ENCODE results near the gene SOST. TPM values are rescaled to one million over a fixed set of nuclear protein-coding genes. Genes with fewer than 3 reads are reported as not detected.

The SOST gene
- total RNA-seq, 1 donor from 2014 or later = not detected

DNA sequence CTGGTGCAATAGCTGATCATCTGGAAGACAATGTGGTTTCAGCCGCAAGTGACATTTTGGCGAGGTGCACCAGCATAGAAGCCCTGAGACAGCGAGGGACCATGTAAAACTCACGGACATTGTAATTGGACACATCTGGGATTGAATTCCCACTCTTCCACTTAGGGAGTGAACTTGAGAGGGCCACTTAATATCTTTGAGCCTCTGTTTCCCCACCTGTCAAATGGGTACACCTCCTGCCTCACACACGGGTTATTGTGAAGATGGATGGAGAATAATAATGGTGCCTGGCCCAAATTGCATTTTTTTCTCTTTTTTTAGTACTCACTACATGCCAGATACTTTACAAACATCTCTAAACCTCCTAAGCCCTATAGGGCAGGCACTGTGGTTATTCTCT is 51.4 kb downstream of the SOST start:
- Mint-ChIP-seq H3K9me3 (ENCODE audit: unreplicated experiment) (peaks cover 3% of the 10 kb centered on the region), H3K4me3 (ENCODE audit: unreplicated experiment) (no peak overlapping the region), H3K27me3 (ENCODE audit: unreplicated experiment) (peaks cover 9% of the 10 kb centered on the region), H3K4me1 (ENCODE audit: low read depth, unreplicated experiment) (no peaks in the 10 kb centered on the region), H3K27ac (ENCODE audit: unreplicated experiment) (no peak overlapping the region), H3K36me3 (ENCODE audit: unreplicated experiment) (peaks cover 15% of the 10 kb centered on the region)
- TF ChIP-seq, protein P1, sequence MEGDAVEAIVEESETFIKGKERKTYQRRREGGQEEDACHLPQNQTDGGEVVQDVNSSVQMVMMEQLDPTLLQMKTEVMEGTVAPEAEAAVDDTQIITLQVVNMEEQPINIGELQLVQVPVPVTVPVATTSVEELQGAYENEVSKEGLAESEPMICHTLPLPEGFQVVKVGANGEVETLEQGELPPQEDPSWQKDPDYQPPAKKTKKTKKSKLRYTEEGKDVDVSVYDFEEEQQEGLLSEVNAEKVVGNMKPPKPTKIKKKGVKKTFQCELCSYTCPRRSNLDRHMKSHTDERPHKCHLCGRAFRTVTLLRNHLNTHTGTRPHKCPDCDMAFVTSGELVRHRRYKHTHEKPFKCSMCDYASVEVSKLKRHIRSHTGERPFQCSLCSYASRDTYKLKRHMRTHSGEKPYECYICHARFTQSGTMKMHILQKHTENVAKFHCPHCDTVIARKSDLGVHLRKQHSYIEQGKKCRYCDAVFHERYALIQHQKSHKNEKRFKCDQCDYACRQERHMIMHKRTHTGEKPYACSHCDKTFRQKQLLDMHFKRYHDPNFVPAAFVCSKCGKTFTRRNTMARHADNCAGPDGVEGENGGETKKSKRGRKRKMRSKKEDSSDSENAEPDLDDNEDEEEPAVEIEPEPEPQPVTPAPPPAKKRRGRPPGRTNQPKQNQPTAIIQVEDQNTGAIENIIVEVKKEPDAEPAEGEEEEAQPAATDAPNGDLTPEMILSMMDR (IDR thresholded peaks at IDR 0.05; ENCODE audit: partially characterized antibody, unreplicated experiment) = no peak
- no peak for DNase-seq

DNA sequence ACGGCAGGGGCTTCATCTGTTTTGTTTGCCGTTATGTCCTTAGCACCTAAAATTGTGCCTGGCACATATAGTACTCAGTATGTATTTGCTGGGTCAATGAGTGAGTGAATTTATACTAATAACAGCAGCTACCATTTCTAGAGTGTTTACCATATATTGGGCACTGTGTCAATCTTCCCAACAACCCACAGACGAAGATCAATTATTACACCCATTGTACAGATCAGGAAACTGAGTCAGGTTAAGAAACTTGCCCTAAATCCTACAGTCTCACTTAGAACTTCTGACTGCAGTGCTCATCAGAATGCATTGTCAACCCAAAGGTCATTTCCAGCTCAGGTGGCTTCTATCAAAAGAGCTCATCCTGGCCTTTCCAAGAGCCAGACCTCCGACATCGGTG is 52.4 kb downstream of the SOST start:
- H3K27ac Mint-ChIP-seq (ENCODE audit: unreplicated experiment) = no peak overlapping the region
- TF ChIP-seq, protein P1 (IDR thresholded peaks at IDR 0.05; ENCODE audit: partially characterized antibody, unreplicated experiment) = no peak
- no peak for DNase-seq
- peaks cover 9% of the 10 kb centered on the region for H3K27me3 Mint-ChIP-seq (ENCODE audit: unreplicated experiment)
- no peak overlapping the region for H3K4me3 Mint-ChIP-seq (ENCODE audit: unreplicated experiment)
- H3K4me1 Mint-ChIP-seq (ENCODE audit: low read depth, unreplicated experiment) = no peaks in the 10 kb centered on the region
- H3K36me3 Mint-ChIP-seq (ENCODE audit: unreplicated experiment) = peaks cover 15% of the 10 kb centered on the region
- peaks cover 3% of the 10 kb centered on the region for H3K9me3 Mint-ChIP-seq (ENCODE audit: unreplicated experiment)

Other genes starting within 250 kb of the SOST start
- gene ETV4, start 212.5 kb downstream of the SOST start, total RNA-seq (ENCODE audit: unreplicated experiment) = not detected
- not detected for gene MEOX1, start 96.9 kb downstream of the SOST start, total RNA-seq (ENCODE audit: unreplicated experiment)
- 54.6 TPM for gene DUSP3, start 20.2 kb upstream of the SOST start, total RNA-seq (ENCODE audit: unreplicated experiment)
- not detected for gene CFAP97D1, start 21.6 kb upstream of the SOST start, total RNA-seq (ENCODE audit: unreplicated experiment)
- 22.9 TPM for gene MPP3, start 74.4 kb upstream of the SOST start, total RNA-seq (ENCODE audit: unreplicated experiment)
- not detected for gene CD300LG, start 88.4 kb upstream of the SOST start, total RNA-seq (ENCODE audit: unreplicated experiment)
- gene MPP2, start 148.7 kb upstream of the SOST start, total RNA-seq (ENCODE audit: unreplicated experiment) = 51.6 TPM
- gene PPY, start 183.7 kb upstream of the SOST start, total RNA-seq (ENCODE audit: unreplicated experiment) = not detected
- gene PYY, start 195.1 kb upstream of the SOST start, total RNA-seq (ENCODE audit: unreplicated experiment) = not detected
- 0.49 TPM for gene NAGS, start 245.8 kb upstream of the SOST start, total RNA-seq (ENCODE audit: unreplicated experiment)

All from glutamatergic neuron (in vitro differentiated cells).